OCI-LY1 (cell line): ENCODE measurements around the gene CTTNBP2.
A peak's percentile ranks its signal among the peaks of the same experiment; 100 is the strongest.

ENCODE experiments used
- H2AFZ ChIP-seq: fragments of 200-600 bp; sonication (generic), shearing (Covaris generic); 2 replicates; pipeline ENCODE4 v1.6.0; 2014; ENCODE audit warnings: antibody characterized with exemption, mild to moderate bottlenecking, low read length
- H3F3A ChIP-seq: fragments of 200-600 bp; sonication (generic), shearing (Covaris generic); 2 replicates; pipeline ENCODE4 v1.6.0; 2014; ENCODE audit warnings: mild to moderate bottlenecking, antibody characterized with exemption, low read length, moderate library complexity; ENCODE audit not compliant: insufficient read depth
- H3K27ac ChIP-seq: fragments of 200-600 bp; sonication (generic); 2 replicates; pipeline ENCODE4 v1.5.1; 2014; ENCODE audit warnings: low read length, mixed run types, mild to moderate bottlenecking, low read depth; ENCODE audit not compliant: poor library complexity, severe bottlenecking
- H3K27me3 ChIP-seq: fragments of 200-600 bp; sonication (generic); 2 replicates; pipeline ENCODE4 v1.6.0; 2014; ENCODE audit warnings: antibody characterized with exemption, mild to moderate bottlenecking, low read length, moderate library complexity; ENCODE audit not compliant: insufficient read depth
- H3K36me3 ChIP-seq: fragments of 200-600 bp; sonication (generic); 2 replicates; pipeline ENCODE4 v1.6.1; 2014; ENCODE audit warnings: mild to moderate bottlenecking, antibody characterized with exemption, low read length, moderate library complexity, mixed read lengths; ENCODE audit not compliant: insufficient read depth
- H3K4me1 ChIP-seq: fragments of 200-600 bp; sonication (generic); 2 replicates; pipeline ENCODE4 v1.5.1; 2014; ENCODE audit warnings: mild to moderate bottlenecking, low read length, moderate library complexity; ENCODE audit not compliant: insufficient read depth, severe bottlenecking
- H3K4me2 ChIP-seq: fragments of 200-600 bp; sonication (generic), shearing (Covaris generic); 2 replicates; pipeline ENCODE4 v1.6.1; 2014; ENCODE audit warnings: low read length
- H3K4me3 ChIP-seq: fragments of 200-600 bp; sonication (generic); 2 replicates; pipeline ENCODE4 v1.5.1; 2014; ENCODE audit warnings: low read length, low read depth, mild to moderate bottlenecking, mixed read lengths; ENCODE audit not compliant: poor library complexity, severe bottlenecking
- H3K79me2 ChIP-seq: fragments of 200-600 bp; shearing (Covaris generic); 2 replicates; pipeline ENCODE4 v1.6.1; 2016; ENCODE audit warnings: mixed run types, low read length, mixed read lengths; ENCODE audit not compliant: insufficient read depth
- H3K9ac ChIP-seq: fragments of 200-600 bp; sonication (generic), shearing (Covaris generic); 2 replicates; pipeline ENCODE4 v1.6.1; 2014; ENCODE audit warnings: mild to moderate bottlenecking, low read length, mixed read lengths
- H3K9me2 ChIP-seq: fragments of 200-600 bp; sonication (generic), shearing (Covaris generic); 2 replicates; pipeline ENCODE4 v1.6.1; 2014; ENCODE audit warnings: low read depth, mild to moderate bottlenecking, low read length, mixed read lengths
- H3K9me3 ChIP-seq: fragments of 200-600 bp; shearing (Covaris generic); 2 replicates; pipeline ENCODE4 v1.6.1; 2014; ENCODE audit warnings: low read length, mixed read lengths
- H4K20me1 ChIP-seq: fragments of 200-600 bp; sonication (generic), shearing (Covaris generic); 2 replicates; pipeline ENCODE4 v1.6.0; 2016; ENCODE audit warnings: mild to moderate bottlenecking, low read length; ENCODE audit not compliant: insufficient read depth
- CTCF ChIP-seq: fragments of 200-600 bp; sonication (generic), shearing (Covaris generic); IDR thresholded peaks from 2 replicates; pipeline ENCODE4 v1.5.1; 2017; ENCODE audit warnings: mild to moderate bottlenecking, antibody characterized with exemption, low read length, moderate library complexity, mixed read lengths
- EZH2 ChIP-seq: fragments of 200-600 bp; sonication (generic), shearing (Covaris generic); IDR thresholded peaks from 2 replicates; pipeline ENCODE4 v1.8.0; 2017; ENCODE audit warnings: borderline replicate concordance, mixed run types, mild to moderate bottlenecking, antibody characterized with exemption, low read length, moderate library complexity, mixed read lengths

The CTTNBP2 gene

GRCh38 chr7:117675497-117676435, 197.5 kb downstream of the CTTNBP2 start:
- Histone ChIP-seq H3K4me1 (no peaks in the 10 kb centered on the region), H3K9ac (no peak overlapping the region), H3K36me3 (no peaks in the 10 kb centered on the region), H3K4me3 (no peak overlapping the region), H2AFZ (no peak overlapping the region), H3F3A (no peaks in the 10 kb centered on the region), H3K4me2 (no peak overlapping the region), H3K9me3 (no peaks in the 10 kb centered on the region), H3K27me3 (no peaks in the 10 kb centered on the region), H3K79me2 (no peaks in the 10 kb centered on the region), H3K9me2 (no peaks in the 10 kb centered on the region), H4K20me1 (no peaks in the 10 kb centered on the region), H3K27ac (no peak overlapping the region)
- no peak for TF ChIP-seq CTCF
- no peak for TF ChIP-seq EZH2

GRCh38 chr7:117674617-117675016, 198.6 kb downstream of the CTTNBP2 start:
- Histone ChIP-seq H3K4me3 (no peak overlapping the region), H4K20me1 (no peaks in the 10 kb centered on the region)

GRCh38 chr7:117673839-117674238, 199.4 kb downstream of the CTTNBP2 start:
- Histone ChIP-seq H3K27ac (no peak overlapping the region), H3K9me3 (no peaks in the 10 kb centered on the region), H2AFZ (no peak overlapping the region), H3K4me1 (no peaks in the 10 kb centered on the region), H3K4me3 (no peak overlapping the region), H3K27me3 (no peaks in the 10 kb centered on the region), H3K9ac (no peak overlapping the region), H4K20me1 (no peaks in the 10 kb centered on the region), H3K4me2 (no peak overlapping the region), H3K36me3 (no peaks in the 10 kb centered on the region), H3K79me2 (no peaks in the 10 kb centered on the region), H3F3A (no peaks in the 10 kb centered on the region), H3K9me2 (no peaks in the 10 kb centered on the region)
- TF ChIP-seq CTCF (peak; percentile 64), EZH2 (no peak)

More at GRCh38 chr7:117674617-117675016, 198.6 kb downstream of the CTTNBP2 start:
- no peaks in the 10 kb centered on the region for H3K36me3 ChIP-seq
- no peaks in the 10 kb centered on the region for H3K4me1 ChIP-seq
- no peak for TF ChIP-seq EZH2
- no peak for TF ChIP-seq CTCF
- no peaks in the 10 kb centered on the region for H3K9me3 ChIP-seq
- no peaks in the 10 kb centered on the region for H3K9me2 ChIP-seq
- H3F3A ChIP-seq: no peaks in the 10 kb centered on the region
- H3K79me2 ChIP-seq: no peaks in the 10 kb centered on the region
- H2AFZ ChIP-seq: no peak overlapping the region
- no peak overlapping the region for H3K4me2 ChIP-seq
- H3K27me3 ChIP-seq: no peaks in the 10 kb centered on the region
- H3K27ac ChIP-seq: no peak overlapping the region
- no peak overlapping the region for H3K9ac ChIP-seq
